ENCODE results near the gene UNC45A.
"Not testable (repeated sequence)": the region's sequence is repeated elsewhere in the genome, so short reads cannot be mapped to it uniquely, and the experiment has no call there.

DNA sequence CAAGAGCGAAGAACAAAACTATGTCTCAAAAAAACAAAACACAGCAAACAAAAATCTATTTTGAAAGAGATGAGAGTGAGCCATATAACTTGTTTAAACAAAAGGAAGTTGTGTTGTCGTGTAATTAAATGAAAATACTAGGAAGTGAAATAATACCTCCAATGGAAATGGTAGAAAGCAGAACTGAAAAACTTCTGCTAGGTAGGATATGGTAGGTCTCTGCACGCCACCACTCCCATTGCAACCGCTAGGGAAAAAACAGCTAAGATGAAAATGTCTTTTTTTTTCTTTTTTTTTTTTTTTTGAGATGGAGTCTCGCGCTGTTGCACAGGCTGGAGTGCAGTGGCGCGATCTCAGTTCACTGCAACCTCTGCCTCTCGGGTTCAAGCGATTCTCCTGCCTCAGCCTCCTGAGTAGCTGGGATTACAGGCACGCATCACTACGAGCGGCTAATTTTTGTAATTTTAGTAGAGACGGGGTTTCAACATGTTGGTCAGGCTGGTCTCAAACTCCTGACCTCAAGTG lies 37.9 kb upstream of the UNC45A start:
- not testable (repeated sequence) for TF ChIP-seq EZH2phosphoT487 (IDR thresholded peaks at IDR 0.05; ENCODE audit: insufficient read depth, low read depth); EZH2 (IDR thresholded peaks at IDR 0.05; ENCODE audit: insufficient read depth, poor library complexity, severe bottlenecking)
